NCI-H2227 (cell line): ENCODE data around the gene TTF1.

ENCODE experiments used
- DNase-seq: peaks from one replicate; lab custom pipeline; 2025; ENCODE audit not compliant: unreplicated experiment; lab: John Stamatoyannopoulos, UW

The TTF1 gene

DNA sequence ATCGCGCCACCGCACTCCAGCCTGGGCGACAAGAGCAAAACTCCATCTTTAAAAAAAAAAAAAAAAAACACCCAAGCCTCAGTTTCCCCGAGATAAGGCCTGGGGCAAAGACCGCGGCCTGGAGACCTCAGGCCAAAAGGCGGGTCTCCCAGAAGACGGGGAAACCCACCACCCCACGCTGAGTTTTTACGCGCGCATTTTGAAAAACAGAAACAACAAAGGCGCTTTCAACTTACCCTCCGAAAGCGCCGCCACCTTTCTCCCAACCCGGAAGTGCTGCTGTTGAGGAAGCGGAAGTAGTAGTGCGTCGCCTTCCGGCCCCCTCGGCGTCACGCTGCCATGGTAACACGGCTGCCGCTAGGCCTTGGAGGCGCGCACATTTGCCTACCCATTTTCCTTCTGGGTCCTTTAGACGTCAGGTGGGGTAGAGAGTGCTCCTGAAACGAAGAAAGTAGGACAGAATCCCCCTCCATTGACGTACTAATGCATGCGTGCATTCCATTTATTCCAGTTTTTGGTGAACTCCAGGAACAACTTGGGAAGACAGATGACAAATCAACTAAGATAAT, at the start of gene TTF1:
TSS of gene TTF1 (minus strand) at position 287 of the 569 bp plus-strand sequence. CDS start 4,019 bp downstream, outside the sequence.
- DNase-seq, result peak; percentile 92

DNA sequence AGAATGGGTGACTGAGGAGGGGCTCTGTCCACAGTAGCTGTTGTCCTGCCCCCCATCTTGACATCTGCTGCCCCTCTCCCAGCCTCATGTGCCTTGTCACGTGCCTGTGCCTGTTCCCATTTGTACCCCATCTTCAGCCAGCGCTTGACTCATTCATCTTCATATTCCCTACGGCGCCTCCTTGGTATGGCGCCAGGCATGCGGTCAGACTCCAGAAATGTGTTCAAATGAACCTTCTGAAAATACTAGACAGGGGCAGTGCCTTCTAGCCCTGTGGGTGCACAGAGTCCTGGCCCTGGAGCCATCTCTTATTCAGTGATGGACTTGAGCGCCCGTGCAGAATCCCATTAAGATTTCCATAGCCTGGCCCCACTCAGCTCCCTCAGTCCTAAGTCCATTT, 49.6 kb upstream of the TTF1 start:
- DNase-seq, result no peak

DNA sequence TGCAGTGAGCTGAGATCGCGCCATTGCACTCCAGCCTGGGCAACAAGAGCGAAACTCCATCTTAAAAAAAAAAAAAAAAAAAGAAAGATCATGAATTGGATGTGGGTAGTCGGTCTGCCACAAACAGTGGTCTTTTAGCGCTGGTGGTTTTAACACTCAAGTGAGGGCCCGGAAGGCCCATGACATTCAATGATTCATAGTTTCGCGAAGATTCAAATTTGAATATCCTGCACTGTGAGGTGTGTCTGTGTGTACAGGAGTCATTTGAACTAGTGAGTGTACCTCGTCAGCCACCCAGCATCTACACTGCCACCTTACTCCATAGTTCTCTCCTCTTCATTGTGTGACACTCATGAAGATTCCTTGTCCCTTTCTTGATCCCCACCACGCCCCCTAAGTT, 44.6 kb upstream of the TTF1 start:
- no peak for DNase-seq

DNA sequence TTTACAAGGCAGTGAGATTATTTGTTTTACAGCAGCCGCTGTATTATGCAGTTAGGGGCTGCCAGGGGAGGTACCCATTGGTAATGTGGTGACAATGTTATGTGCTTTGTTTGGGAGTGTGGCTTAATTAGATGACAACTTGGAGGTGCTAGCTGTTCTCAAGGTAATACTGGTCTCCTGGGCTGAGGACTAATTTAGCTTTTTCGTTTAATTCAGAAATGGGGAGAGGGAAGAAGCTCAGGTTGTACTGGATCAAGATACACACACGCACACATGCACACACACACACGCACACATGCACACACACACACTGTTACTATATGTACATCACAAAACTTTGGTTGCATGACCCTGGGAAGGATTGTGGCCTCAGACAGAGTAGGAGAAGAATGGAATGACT, 41.3 kb upstream of the TTF1 start:
- no peak for DNase-seq

- no peak for DNase-seq
Measured at GRCh38 chr9:132447346-132447745, 40.7 kb upstream of the TTF1 start.

DNA sequence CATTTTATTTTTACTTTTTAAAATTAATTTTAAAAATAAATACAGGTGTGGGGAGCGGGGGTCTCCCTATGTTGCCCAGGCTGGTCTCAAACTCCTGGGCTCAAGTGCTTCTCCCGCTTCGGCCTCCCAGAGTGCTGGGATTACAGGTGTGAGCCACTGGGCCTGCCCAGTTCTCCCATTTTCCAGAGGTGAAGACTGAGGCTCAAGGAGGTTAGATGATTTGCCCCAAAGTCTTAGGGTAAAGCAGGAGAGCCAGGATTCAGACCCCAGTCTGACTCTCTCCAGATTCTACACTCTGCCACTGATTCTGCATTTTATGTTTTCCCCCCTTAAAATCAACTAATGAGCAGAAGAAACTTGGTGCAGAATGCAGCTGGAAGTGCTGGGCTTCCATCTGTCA, 40.2 kb upstream of the TTF1 start:
- no peak for DNase-seq

DNA sequence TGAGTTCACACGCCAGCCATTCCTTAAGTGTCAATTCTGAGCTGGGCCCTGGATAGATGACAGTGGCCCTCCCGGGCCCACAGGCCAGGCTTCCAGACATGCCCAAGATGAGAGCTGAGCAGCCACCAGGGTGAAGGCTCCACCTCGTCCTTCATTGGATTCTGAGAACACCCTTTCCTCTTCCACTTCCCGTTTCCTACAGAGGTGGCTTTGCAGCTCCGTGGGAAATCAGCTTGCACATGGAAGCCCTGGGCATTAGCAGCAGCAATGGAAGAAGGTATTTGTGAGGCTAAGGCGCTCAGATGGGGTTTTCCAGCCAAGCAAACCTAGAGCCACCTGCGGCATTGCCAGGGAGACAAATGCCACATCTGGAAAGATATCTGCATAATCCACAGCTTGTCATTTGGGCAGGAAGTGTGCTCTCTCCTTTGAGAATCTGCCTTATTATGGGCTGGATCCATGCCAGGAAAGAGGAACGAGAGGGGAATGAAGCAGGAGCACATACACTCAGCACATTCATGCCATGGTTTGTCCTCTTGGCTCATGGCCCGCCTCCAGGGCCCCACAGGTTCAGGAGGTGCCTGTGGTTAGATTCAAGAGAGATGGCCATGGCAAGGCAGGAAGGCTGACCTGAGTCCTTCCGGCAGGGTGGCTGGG, 37.4 kb upstream of the TTF1 start:
- peak; percentile 8 for DNase-seq

GRCh38 chr9:132441404-132441803, 34.8 kb upstream of the TTF1 start:
- DNase-seq, result peak; percentile 11

DNA sequence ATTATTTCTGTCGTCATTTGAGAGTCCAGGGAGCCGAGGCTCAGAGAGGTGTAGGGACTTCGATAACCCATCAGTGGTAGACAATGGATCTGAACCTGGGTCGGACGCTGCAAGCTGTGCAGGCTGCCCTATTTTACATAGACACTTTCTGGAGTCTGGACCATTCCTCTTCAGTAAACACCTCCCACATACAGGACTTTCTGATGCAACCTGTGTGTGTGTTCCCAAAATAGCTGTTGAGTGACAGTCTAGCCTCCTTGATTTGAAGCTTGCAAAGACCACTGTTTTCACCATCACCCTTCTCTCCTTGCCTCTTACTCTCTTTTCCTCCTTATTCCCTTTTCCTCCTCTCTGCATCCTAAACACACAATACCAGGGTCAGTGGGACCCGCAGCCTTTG, 34.1 kb upstream of the TTF1 start:
- DNase-seq, result no peak

DNA sequence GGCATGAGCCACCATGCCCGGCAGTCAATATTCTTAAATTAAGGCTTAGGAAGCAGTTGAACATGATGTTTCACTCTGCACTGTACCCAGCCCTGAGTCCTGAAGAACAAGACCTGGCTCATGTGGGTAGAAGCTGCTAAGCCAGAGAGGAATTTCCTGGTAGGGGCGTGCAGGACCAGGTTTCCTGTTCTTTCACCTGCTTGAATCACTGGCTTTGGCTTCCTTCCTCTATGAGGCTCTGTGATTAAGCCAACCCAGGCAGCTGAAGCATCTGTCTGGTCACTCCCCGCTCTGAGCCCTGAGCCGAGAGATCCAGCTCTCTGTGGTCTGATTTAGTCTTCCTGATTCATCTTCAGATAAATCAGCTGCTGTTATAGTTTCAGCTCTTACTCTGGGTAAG, 32.5 kb upstream of the TTF1 start:
- no peak for DNase-seq

GRCh38 chr9:132434881-132435280, 28.2 kb upstream of the TTF1 start:
- no peak for DNase-seq

DNA sequence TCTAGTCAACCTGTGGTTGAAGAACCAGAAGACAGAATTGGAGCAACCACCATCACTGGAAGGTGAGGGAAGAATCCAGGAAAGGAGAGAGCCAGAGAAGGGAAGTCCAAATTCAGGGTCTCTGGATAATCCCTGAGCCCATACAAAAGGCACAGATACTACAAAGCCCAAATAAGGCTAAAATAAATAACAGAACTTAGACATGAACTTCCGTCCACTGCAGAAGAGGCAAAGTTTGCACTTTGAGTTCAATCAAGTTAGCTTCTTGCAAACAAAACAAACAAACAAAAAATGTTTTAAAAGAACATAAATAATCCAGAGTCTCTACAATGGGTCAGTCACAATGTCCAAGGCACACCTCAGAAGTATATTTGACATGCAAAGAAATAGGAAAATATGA, 24.4 kb upstream of the TTF1 start:
- no peak for DNase-seq

DNA sequence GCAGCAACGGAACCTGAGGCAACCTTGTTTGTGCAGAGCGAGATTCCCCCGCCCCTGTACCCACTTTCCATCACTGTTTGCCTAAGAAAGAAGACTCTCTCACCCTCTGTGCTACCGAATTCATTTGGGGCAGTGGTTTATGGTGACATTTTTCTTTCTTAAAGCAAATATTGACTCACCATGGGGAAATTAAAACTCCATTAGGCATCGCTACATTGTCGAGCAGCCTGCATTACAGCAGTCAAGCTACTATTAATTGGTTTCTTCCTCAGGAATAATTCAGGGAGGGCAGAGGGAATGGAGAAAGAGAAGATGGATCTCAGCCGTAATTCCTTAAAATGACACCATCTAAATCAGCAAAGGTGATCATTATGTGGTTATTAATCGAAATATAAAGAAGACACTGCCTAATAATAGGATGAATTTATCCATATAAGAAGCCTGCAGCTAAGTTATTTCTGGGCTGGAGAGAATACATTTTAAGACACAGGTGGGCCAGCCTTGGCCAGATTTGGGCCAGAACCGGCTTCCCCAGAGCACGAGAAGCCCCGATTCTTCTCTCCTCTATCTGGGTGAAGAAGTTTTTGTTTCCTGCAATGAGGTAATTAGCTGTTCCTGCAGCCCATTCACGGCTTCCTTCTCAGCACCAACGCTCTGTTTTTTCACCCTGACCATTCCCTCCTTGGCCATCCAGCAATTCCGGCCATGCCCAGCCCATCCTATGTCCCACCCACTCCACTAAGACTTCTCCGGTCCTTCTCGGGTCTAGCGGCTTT, 20.2 kb upstream of the TTF1 start:
- DNase-seq, result no peak

- DNase-seq, result no peak
Measured at GRCh38 chr9:132425675-132426062, 19.0 kb upstream of the TTF1 start.

DNA sequence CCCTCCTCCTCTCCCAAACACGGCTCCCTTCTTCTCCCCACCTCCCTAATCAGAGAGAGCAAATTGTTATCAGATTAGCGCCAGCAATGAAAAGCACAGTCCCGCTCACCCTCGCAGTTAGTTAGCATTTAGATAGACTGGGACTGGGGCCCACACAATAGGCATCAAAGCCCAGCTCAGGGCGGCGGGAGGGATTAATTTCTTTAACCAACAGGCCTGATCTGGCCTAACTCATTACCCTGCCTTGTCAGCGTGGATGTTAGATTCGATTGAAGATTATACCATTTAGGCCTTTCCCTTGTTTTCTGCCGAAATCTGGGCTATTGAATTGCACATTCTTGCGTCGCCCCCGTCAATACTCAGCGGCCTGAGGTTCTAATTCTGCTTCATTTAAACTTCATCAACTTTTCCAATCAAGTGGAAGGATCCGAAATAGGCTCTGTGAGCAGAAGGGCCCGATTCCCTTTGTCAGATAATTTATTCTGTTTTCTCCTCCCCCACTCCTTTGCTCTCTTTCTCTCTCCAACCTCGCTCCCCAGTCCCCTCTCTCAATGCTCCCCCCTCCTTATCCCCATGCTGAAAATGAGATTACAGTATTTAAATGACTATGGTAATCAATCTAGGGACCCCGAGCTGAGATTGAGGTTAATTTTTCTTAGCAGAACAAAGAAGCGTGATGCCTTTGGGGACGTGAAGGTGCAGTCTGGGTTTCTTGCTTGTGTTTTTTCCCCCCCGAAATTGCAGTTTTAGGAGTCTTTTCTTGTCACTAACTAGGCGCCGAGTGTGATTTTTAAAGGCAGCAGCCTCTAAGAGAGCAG, 18.4 kb upstream of the TTF1 start:
- DNase-seq, result no peak

- DNase-seq, result no peak
Measured at GRCh38 chr9:132423503-132423902, 16.9 kb upstream of the TTF1 start.

DNA sequence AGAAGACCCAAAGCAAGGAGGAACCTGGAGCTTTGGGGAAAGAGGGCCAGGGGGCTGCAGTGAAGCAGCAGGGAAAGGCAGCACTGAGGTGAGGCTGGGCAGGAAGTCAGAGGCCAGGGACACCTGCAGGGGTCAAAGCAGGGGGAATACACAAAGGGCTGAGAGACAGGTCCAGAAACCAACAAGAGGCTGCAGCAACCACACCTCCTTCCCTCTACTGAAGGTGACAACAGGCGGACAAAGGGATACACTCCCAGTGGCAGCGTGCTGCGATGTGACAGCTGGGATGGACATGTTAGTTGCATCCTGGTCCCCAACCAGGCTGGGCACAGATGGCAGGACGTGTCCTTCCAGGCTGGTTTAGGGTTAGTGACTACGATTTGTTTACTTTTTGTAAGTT, 15.9 kb upstream of the TTF1 start:
- DNase-seq, result no peak

- no peak for DNase-seq
Measured at GRCh38 chr9:132418726-132419363, 12.2 kb upstream of the TTF1 start.

GRCh38 chr9:132415181-132415580, 8.5 kb upstream of the TTF1 start:
- DNase-seq, result no peak

- no peak for DNase-seq
Measured at GRCh38 chr9:132414731-132415130, 8.1 kb upstream of the TTF1 start.

DNA sequence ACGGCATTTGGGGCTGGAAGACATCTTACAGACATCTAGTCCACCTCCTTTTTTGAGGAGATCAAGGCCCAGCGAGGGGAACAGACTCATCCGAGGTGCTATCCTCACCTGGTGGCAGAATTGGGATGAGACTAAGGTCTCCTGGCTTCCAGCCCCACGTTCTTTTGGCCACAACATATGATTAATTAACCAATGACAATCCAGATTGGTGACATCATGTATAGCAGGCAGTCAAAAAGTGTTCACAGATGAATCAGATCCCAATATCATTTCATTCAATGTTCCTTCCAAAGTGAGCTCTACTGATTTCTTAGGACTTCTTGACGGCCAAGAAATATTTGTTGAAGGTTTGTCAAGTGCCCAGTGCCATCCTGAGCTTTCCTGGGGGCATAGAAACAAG, 7.3 kb upstream of the TTF1 start:
- DNase-seq, result no peak
